A673 (cell line): ENCODE measurements around the gene BTBD9. TPM values are rescaled to one million over a fixed set of nuclear protein-coding genes. Genes with fewer than 3 reads are reported as not detected.

ENCODE experiments used
- BruUV-seq: library from RNA; stranded (reverse); fragments of 400-500 nt; replicated peaks from 2 replicates; lab custom pipeline; 2021; lab: Mats Ljungman, UMichigan
- CTCF ChIA-PET: fragments of 300-600 bp; sonication (Branson Sonifier 250); formaldehyde crosslinking; loops from one replicate; lab custom pipeline; 2022; ENCODE audit warnings: antibody characterized with exemption; lab: Charles Lee
- POLR2A ChIA-PET: fragments of 300-600 bp; sonication (Branson Sonifier 250); formaldehyde crosslinking; loops from one replicate; lab custom pipeline; 2022; ENCODE audit warnings: antibody characterized with exemption; ENCODE audit not compliant: low non-redundant PET; lab: Charles Lee
- DNase-seq: peaks from one replicate; pipeline ENCODE4 v3.0.0-alpha.2; 2015; ENCODE audit warnings: low spot score
- H3K27ac ChIP-seq: fragments of 200-600 bp; sonication (generic); 2 replicates; pipeline ENCODE4 v1.5.1; 2016; ENCODE audit warnings: mixed run types, low read depth, mild to moderate bottlenecking, mixed read lengths, antibody characterized with exemption, low read length; ENCODE audit not compliant: poor library complexity, severe bottlenecking
- H3K27me3 ChIP-seq: fragments of 200-600 bp; sonication (generic); replicated peaks from 2 replicates; pipeline ENCODE4 v1.6.1; 2017; ENCODE audit warnings: mixed run types, low read depth, mild to moderate bottlenecking, mixed read lengths, antibody characterized with exemption, low read length; ENCODE audit not compliant: insufficient read depth, poor library complexity
- H3K36me3 ChIP-seq: fragments of 200-600 bp; sonication (generic); 2 replicates; pipeline ENCODE4 v1.6.1; 2016; ENCODE audit warnings: mixed run types, mild to moderate bottlenecking, mixed read lengths, antibody characterized with exemption, low read length; ENCODE audit not compliant: insufficient read depth, poor library complexity, severe bottlenecking
- H3K4me1 ChIP-seq: fragments of 200-600 bp; sonication (generic); 2 replicates; pipeline ENCODE4 v1.6.1; 2017; ENCODE audit warnings: mixed run types, mild to moderate bottlenecking, mixed read lengths, antibody characterized with exemption, low read length; ENCODE audit not compliant: insufficient read depth, poor library complexity, severe bottlenecking
- H3K4me3 ChIP-seq: fragments of 200-600 bp; sonication (generic); 2 replicates; pipeline ENCODE4 v1.5.1; 2016; ENCODE audit warnings: low read depth, mixed run types, mild to moderate bottlenecking, mixed read lengths, low read length; ENCODE audit not compliant: poor library complexity, severe bottlenecking
- H3K9me3 ChIP-seq: fragments of 200-600 bp; sonication (generic); 2 replicates; pipeline ENCODE4 v1.6.1; 2016; ENCODE audit warnings: mixed run types, low read depth, mild to moderate bottlenecking, mixed read lengths, antibody characterized with exemption, low read length; ENCODE audit not compliant: poor library complexity, severe bottlenecking
- CTCF ChIP-seq: fragments of 300-800, 200-600 bp; sonication (generic); conservative IDR thresholded peaks from 2 replicates; pipeline ENCODE4 v1.5.1; 2017; ENCODE audit warnings: low read depth, mild to moderate bottlenecking, antibody characterized with exemption, low read length, moderate library complexity, mixed read lengths
- EZH2 ChIP-seq: fragments of 200-600 bp; sonication (generic); IDR thresholded peaks from 2 replicates; pipeline ENCODE4 v1.6.1; 2017; ENCODE audit warnings: borderline replicate concordance, low read depth, mild to moderate bottlenecking, mixed read lengths, antibody characterized with exemption, low read length; ENCODE audit not compliant: poor library complexity, severe bottlenecking
- intact Hi-C: fragments of 100-400 bp; cut with micrococcal nuclease; formaldehyde crosslinking; loops from one replicate; pipeline ENCODE4 v1.10.0; 2022; ENCODE audit not compliant: unreplicated experiment
- total RNA-seq: library from RNA; stranded (reverse); gene quantifications from 2 replicates; pipeline ENCODE4 v1.2.3, GENCODE V29; 2021

Gene BTBD9
- total RNA-seq, 1 experiment from 2014 or later: 8.0 TPM

DNA sequence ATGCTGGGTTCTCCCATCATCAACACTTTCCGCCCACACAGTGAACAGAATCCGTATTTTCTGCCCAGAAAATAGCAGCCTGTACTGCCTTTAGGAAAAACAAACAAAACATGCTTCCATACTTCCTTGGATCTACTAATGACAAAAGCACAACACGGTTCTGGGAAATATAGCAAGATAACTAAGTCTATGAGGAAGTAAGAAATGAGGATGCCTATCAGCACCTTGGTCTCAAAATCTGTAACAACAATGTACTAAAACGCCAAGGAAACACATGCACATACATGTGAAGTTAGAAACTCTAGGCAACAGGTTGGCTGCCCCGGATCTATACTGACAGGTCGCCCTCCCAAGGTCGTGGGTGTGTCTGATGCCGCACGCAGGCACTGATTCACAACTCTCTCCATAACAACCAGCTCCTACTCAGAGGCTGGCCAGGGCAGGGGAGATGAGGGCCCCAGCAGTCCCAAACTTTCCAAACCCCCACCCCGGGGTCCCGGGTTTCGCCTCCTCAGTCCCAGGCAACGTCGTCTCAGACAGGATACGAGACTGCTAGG is 710 bp downstream of the BTBD9 start:
- CTCF ChIA-PET: no interaction called here
- TSS peak; percentile 42 for BruUV-seq
- intact Hi-C loops: no loop called here
- no peaks in the 10 kb centered on the region for H3K27me3 ChIP-seq
- H3K4me1 ChIP-seq: peaks cover 3% of the 10 kb centered on the region
- no peaks in the 10 kb centered on the region for H3K9me3 ChIP-seq
- POLR2A ChIA-PET: no interaction called here
- no peak for TF ChIP-seq EZH2
- no peak for TF ChIP-seq CTCF
- no peaks in the 10 kb centered on the region for H3K36me3 ChIP-seq
- H3K27ac ChIP-seq: peak overlapping the region; percentile 86
- H3K4me3 ChIP-seq: peak overlapping the region; percentile 78
- DNase-seq: no peak

DNA sequence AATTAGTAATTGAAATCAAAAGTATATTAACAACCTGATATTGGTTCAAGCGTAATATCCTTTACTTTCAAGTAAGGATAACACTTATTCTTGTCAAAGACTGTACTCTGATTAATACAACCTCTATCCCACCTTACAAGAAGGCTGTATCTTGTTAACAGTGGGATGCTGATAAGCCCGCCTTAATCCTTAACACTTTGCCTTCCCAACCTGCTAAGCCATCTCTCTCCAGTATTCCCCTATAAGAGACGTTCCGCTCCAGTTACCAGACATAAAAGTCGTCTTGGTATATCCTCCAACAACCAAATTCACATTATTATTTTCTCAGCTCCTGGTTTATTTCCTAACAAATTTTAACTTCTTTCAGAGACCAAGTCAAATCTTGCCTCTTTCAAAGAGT is 2.0 kb downstream of the BTBD9 start:
- intact Hi-C loops: no loop called here
- BruUV-seq: no TSS peak
- no peak overlapping the region for H3K4me3 ChIP-seq
- CTCF ChIA-PET: no interaction called here
- H3K4me1 ChIP-seq: peaks cover 3% of the 10 kb centered on the region
- POLR2A ChIA-PET: no interaction called here
- H3K36me3 ChIP-seq: no peaks in the 10 kb centered on the region
- no peak overlapping the region for H3K27ac ChIP-seq
- H3K9me3 ChIP-seq: no peaks in the 10 kb centered on the region
- DNase-seq: no peak
- no peak for TF ChIP-seq CTCF
- TF ChIP-seq EZH2: no peak
- H3K27me3 ChIP-seq: no peaks in the 10 kb centered on the region

DNA sequence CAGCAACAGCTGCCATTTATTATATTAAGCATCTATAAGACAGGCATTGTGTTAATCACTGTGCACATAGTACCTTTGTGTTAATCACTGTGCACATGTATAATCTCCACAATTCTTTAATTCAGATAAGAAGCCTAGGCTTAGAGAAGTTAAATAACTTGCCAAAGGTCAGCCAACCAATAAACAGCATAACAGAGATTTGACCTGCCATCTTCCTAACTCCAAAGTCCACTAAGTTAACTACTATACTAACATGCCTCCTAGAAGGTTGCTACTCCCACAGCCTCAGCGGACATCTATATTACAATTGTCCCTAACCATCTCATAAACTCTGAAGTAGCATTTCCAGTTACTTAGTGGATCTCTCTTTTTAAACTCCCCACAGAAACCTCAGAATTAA is 3.7 kb downstream of the BTBD9 start:
- H3K9me3 ChIP-seq: no peaks in the 10 kb centered on the region
- H3K4me1 ChIP-seq: peaks cover 3% of the 10 kb centered on the region
- BruUV-seq: no TSS peak
- CTCF ChIA-PET: no interaction called here
- no peak overlapping the region for H3K4me3 ChIP-seq
- H3K36me3 ChIP-seq: no peaks in the 10 kb centered on the region
- POLR2A ChIA-PET: no interaction called here
- no peak for TF ChIP-seq CTCF
- TF ChIP-seq EZH2: no peak
- H3K27ac ChIP-seq: no peak overlapping the region
- no peak for DNase-seq
- H3K27me3 ChIP-seq: no peaks in the 10 kb centered on the region
- intact Hi-C loops: no loop called here
